ENCODE measurements around the gene XPNPEP2.

DNA sequence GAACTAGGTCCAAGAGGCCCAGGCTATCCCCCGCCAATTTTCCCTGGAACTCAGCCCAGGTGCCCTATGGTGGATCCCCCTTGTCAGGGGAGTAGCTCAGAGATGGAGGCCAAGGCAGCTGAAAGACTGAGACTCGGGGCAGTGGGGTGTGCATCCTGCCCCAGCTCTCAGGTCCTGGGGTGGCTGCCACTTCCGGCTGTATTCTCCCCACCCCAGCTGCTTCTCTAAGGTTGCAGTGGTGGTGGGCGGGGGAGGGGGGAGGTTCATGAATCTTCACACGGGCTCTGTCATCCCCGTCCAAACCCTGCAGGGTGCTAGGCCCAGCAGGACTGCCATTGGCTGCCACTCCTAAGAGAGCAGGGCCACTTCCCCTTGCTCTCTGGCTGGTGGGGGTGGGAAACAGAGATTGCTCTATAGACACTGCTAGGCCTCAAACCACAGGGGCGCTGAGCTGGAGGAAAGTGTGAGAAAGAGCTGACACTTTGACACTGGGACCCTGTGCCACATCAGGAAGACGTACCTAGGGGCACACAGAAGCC lies 42.4 kb downstream of the XPNPEP2 start:
- TF ChIP-seq, protein P1, sequence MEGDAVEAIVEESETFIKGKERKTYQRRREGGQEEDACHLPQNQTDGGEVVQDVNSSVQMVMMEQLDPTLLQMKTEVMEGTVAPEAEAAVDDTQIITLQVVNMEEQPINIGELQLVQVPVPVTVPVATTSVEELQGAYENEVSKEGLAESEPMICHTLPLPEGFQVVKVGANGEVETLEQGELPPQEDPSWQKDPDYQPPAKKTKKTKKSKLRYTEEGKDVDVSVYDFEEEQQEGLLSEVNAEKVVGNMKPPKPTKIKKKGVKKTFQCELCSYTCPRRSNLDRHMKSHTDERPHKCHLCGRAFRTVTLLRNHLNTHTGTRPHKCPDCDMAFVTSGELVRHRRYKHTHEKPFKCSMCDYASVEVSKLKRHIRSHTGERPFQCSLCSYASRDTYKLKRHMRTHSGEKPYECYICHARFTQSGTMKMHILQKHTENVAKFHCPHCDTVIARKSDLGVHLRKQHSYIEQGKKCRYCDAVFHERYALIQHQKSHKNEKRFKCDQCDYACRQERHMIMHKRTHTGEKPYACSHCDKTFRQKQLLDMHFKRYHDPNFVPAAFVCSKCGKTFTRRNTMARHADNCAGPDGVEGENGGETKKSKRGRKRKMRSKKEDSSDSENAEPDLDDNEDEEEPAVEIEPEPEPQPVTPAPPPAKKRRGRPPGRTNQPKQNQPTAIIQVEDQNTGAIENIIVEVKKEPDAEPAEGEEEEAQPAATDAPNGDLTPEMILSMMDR (IDR thresholded peaks at IDR 0.05), result no peak
- peak in 1 of 3 donors; percentile 11 for TF ChIP-seq POLR2A (IDR thresholded peaks at IDR 0.05)
